GM12873 (cell line): ENCODE results near the gene RBBP8NL.

Source experiments
- TF ChIP-seq, protein P1 (sequence below): IDR thresholded peaks from 2 replicates; pipeline ENCODE4 v1.5.1; 2012; ENCODE audit warnings: low read depth, mild to moderate bottlenecking, moderate library complexity, low read length, control low read depth; ENCODE audit not compliant: insufficient read depth; ENCODE audit errors: missing control alignments

The RBBP8NL gene

DNA sequence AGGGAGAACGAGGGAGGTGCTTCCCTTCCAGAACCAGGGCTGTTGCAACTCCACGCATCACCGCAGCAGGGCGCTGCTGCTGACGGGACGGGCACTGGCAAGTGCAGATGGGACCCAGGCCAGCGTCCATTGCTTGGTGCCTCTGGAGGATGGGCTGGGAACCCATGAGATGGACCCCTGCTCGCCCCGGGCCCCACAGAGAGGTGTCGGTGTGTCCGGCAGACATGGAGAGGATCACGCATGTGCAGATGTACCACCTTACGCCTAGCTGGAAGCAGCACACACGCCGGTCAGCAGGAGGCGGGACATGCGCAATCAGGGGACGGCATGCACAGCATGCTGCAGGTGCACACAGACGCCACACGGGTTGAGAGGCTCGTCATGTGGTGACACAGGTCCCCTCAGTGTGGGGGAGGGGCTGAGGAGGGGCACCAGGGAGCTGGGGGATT, 26.0 kb downstream of the RBBP8NL start:
- TF ChIP-seq, protein P1, sequence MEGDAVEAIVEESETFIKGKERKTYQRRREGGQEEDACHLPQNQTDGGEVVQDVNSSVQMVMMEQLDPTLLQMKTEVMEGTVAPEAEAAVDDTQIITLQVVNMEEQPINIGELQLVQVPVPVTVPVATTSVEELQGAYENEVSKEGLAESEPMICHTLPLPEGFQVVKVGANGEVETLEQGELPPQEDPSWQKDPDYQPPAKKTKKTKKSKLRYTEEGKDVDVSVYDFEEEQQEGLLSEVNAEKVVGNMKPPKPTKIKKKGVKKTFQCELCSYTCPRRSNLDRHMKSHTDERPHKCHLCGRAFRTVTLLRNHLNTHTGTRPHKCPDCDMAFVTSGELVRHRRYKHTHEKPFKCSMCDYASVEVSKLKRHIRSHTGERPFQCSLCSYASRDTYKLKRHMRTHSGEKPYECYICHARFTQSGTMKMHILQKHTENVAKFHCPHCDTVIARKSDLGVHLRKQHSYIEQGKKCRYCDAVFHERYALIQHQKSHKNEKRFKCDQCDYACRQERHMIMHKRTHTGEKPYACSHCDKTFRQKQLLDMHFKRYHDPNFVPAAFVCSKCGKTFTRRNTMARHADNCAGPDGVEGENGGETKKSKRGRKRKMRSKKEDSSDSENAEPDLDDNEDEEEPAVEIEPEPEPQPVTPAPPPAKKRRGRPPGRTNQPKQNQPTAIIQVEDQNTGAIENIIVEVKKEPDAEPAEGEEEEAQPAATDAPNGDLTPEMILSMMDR, result no peak

DNA sequence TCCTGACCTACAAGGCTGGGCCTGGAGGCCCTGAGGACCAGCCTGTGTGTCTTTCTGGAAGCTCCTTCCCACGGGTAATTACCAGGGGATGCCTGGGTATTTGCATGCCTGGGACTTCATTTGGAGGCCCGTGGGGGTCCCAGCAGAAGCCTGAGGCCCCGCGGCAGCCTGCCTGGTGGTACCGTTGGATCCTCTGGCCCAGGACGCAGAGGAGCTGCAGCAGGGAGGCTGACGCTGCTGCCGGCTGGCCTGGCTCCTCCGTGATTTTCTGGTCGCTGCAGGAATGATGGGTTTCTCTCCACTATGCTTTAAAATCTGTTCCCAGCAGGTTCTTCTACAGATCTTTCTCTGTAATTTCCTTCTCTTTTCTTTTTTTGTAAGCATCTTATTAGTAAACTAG, 26.8 kb downstream of the RBBP8NL start:
- TF ChIP-seq, protein P1, result no peak

DNA sequence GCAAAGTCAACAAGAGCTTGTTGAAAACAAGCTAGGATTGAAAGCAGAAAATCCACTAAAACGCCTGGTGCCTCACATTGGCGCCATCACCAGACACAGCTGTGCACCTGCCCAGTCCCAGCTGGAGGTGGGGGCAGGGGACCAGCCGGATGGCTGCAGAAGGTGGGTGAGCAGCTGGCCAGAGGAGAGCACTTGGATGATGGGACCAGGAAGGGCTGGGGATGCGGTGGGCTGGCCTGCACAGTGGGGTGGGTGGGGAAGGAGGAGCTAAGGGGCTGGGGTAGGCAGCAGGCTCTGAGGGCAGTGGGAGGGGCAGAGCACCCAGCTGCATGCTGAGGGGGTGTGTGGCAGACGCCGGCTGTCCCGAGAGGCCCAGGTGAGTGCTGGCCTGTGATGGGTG, 27.3 kb downstream of the RBBP8NL start:
- TF ChIP-seq, protein P1, result no peak

DNA sequence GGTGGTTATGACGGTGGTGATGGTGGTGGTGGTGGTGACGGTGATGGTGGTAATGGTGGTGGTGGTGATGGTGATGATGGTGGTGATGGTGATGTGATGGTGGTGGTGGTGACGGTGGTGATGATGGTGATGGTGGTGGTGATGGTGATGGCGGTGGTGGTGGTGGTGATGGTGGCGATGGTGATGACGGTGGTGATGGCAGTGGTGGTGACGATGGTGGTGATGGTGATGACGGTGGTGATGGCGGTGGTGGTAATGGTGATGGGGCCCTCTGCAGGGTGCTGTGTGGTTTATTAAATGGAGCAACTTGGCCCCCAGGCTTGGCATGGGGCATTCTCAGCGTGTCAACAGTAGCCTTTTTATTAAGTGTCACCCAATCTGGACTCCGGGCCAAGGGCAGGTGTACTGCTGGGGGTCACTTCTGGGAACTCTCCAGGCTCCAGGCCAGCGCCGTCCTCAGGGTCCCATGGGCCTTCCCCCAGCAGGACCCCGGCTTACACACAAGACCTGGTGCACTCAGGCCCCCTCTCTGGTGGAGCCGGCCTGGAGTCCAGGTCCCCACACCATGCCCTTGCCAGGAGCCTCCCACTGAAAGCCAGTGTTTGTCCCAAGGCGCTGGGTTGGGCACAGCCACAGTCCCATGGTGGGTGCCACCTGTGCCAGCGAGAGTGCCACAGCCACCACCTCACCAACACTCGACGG, 29.1 kb downstream of the RBBP8NL start:
- TF ChIP-seq, protein P1, result no peak

DNA sequence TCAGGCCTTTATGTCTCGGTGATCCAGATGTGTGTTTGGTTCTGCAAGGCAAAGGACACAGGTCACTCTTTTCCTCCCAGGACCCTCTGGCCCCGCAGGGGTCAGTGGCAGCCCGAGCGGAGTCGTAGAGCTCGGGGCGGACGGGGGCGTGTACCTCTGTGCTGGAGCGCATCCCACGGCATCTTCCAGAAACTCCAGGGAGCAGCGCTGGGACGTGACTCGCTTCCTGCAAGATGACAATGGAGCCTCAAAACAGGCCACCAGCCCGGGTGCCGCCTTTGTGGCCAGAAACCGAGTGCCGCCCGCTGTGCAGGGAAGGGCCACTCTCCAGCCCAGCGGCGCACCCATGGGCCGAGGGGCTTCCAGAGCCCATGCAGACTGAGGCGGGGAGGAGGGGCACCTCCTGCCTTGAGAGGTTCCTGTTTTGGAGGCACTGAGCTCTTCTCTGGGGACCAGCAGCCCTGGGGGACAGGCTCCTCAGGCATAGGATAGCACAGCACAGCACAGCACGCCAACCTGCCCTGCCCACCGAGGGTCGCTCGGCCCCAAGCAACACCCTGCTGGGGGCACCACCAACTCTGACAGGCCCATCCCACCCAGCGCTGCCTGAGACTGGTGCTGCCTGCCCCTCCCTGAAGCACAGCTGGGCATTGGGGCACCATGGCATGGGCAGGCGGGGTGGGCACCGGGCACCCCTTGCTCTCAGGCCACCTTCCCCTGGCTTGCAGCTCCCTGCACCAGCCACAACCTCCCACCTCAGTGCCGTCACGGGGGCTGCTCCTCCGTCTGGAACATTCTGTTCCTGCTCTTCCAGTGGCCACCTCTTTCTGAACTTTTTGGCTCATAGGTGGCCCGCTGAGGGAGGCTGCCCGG, 30.7 kb downstream of the RBBP8NL start:
- TF ChIP-seq, protein P1, result no peak

DNA sequence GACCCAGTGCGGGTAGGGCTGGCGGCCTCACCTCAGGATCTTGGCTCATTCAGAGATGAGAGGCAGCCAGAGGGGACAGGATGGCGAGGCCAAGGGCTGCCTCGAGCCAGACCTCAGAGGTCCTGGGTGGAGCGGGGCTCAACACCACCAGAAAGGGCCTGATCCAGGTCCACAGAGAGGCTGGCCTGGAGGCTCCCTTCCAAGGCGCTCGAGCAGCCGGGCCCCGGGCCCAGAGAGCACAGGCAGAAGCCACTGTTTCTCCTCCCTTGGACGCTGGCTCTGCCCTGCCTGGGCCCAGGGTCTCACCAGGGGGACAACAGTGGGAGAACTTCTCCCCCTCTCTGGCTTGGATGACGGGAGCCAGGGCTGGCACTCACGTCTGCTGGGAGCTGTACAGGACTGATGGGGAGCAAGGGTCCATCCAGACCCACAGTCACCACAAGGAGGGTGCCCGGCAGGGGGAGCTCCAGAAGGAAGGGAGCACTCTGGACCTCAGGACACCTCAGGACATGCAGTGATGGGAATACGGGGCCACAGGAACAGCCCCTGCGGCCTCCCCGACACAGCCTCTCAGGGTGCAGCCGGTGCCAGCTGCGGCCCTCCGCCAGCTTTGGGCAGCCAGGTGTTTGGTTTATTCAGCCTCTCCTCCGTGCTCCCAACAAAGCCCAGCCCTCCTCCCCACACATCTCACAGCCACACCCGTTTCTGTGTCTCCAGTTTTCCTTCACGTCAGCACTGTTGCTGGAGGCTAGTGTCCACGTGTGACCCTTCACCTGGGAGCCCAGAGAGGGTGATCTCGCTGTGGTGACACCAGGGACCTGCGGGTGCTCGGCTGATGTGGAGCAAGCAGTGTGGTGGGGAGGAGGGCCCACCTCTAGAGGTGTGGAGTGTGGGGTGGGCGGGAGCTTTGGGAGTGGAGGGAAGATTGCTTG, 31.8 kb downstream of the RBBP8NL start:
- TF ChIP-seq, protein P1, result no peak
